GM08714 (cell line): Measurements from ENCODE around the gene ZNF438.

Experiments used
- H3K4me3 ChIP-seq: fragments of 200-500 bp; sonication (Bioruptor generic); 2 replicates; pipeline ENCODE4 v1.5.1; 2014; ENCODE audit warnings: mild to moderate bottlenecking, low read length, inconsistent platforms
- ZNF274 ChIP-seq: IDR thresholded peaks from 2 replicates; pipeline ENCODE4 v1.6.1; 2012; ENCODE audit warnings: mild to moderate bottlenecking, low read depth, low read length

Gene ZNF438

GRCh38 chr10:30897048-30897447, 134.6 kb downstream of the ZNF438 start:
- no peak for TF ChIP-seq ZNF274
- no peak overlapping the region for H3K4me3 ChIP-seq

- no peak overlapping the region for H3K4me3 ChIP-seq
- TF ChIP-seq ZNF274 = no peak
Measured at GRCh38 chr10:30894221-30894620, 137.4 kb downstream of the ZNF438 start.

- no peak overlapping the region for H3K4me3 ChIP-seq
- TF ChIP-seq ZNF274 = no peak
Measured at GRCh38 chr10:30893208-30893607, 138.5 kb downstream of the ZNF438 start.

- no peak overlapping the region for H3K4me3 ChIP-seq
- no peak for TF ChIP-seq ZNF274
Measured at GRCh38 chr10:30887839-30888238, 143.8 kb downstream of the ZNF438 start.

GRCh38 chr10:30885423-30885822, 146.2 kb downstream of the ZNF438 start:
- TF ChIP-seq ZNF274 = no peak
- H3K4me3 ChIP-seq = no peak overlapping the region

GRCh38 chr10:30883751-30884150, 147.9 kb downstream of the ZNF438 start:
- no peak for TF ChIP-seq ZNF274
- H3K4me3 ChIP-seq = no peak overlapping the region

DNA sequence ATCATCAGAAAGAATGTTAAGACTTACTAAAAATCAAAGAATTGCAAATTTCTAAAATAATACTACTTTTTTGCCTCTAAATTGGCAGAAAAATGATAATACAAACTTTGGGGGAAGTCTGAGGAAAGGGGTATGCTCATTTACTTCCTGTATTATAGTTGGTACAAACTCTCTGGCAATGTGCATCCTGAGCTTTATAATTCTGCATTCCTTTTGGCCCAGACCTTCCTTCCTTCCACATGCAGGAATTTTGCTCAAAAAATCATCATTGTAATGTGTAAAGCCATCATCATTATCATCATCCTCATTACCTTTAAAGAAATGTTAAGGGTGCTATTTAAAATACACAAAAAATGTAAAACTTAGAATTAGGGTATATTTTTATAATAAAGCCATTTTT, 148.5 kb downstream of the ZNF438 start:
- H3K4me3 ChIP-seq = no peak overlapping the region
- TF ChIP-seq ZNF274 = no peak

GRCh38 chr10:30882281-30882680, 149.4 kb downstream of the ZNF438 start:
- TF ChIP-seq ZNF274 = no peak
- no peak overlapping the region for H3K4me3 ChIP-seq

DNA sequence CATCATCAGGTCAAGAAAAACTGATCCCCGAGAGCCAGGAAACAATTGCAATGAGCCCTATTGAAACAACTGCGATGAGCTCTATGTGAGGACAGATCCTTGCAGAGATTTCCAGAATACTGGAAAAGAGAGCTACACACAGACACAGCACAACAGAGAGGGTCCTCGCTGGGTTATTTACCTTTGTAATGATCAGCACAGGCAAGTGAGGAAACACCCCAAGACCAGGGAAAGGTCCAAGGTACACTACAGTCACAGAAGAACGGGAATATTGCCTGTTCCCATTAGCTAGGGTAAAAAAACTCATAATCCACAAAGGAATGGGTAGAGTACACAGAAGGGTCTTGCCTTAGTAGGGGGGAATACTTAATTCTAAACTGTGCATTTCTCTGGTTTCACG, 152.7 kb downstream of the ZNF438 start:
- no peak for TF ChIP-seq ZNF274
- H3K4me3 ChIP-seq = no peak overlapping the region

GRCh38 chr10:30877111-30877510, 154.6 kb downstream of the ZNF438 start:
- no peak for TF ChIP-seq ZNF274

GRCh38 chr10:30873411-30873810, 158.3 kb downstream of the ZNF438 start:
- no peak for TF ChIP-seq ZNF274
- H3K4me3 ChIP-seq = no peak overlapping the region

More at GRCh38 chr10:30877111-30877510, 154.6 kb downstream of the ZNF438 start:
- H3K4me3 ChIP-seq = no peak overlapping the region

DNA sequence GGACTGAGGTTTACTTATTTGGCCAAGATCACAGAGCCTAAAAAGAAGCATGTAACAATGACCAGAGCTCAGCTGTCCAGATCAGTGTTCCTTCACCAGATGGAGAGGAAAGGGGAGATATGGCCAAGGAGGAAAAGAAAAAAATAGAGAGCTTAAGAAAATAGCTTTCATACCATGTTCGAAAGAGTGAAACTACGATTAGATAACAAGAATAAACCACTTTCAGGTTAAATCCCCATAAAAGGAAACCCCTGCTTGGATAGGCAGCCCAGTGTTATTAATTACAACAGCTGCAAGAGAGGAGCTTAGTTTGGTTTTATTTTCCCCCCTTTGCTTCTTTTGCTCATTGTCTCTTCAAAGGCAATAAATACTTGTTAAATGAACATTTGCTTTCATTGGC, 160.8 kb downstream of the ZNF438 start:
- TF ChIP-seq ZNF274 = no peak
- no peak overlapping the region for H3K4me3 ChIP-seq

DNA sequence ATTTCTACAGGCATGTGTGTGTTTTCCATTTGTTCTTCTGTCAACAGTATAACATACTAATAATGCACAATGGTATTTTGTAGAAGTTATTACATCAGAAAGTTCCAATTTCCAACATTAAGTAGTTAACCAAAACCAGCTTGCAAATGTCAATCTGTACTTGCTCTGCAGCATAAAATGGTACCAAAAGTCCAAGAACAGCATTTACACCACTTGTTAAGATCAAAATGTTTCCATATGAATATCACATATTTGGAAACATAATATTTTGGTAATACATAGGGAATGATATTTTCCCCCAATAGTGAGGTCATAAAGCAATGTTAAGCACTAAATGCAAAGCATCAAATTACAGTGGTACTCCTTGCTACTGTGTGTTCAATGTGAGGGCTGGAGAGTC, 162.1 kb downstream of the ZNF438 start:
- TF ChIP-seq ZNF274 = no peak
- no peak overlapping the region for H3K4me3 ChIP-seq

GRCh38 chr10:30868611-30869010, 163.1 kb downstream of the ZNF438 start:
- no peak for TF ChIP-seq ZNF274
- H3K4me3 ChIP-seq = no peak overlapping the region

DNA sequence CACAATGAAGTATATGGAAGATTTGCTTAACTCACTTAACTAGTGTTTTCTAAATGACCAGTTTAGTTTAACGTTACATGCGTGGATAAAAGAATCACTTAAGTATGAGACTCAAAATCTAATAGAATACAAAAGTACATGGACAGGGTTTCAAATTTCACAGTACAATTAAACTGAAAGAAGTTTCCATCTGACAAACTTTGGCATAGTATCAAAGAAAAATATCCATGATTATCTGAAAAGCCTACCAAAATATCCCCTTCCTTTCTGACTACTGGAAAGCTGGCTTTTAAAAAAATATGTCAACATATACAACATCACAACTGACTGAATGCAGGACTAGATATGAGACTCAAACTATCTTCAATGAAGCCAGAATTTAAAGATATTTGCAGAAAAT, 164.8 kb downstream of the ZNF438 start:
- H3K4me3 ChIP-seq = no peak overlapping the region
- no peak for TF ChIP-seq ZNF274

GRCh38 chr10:30865141-30865926, 166.3 kb downstream of the ZNF438 start:
- no peak for TF ChIP-seq ZNF274
- no peak overlapping the region for H3K4me3 ChIP-seq
